DMS53 (cell line): ENCODE results near the gene NFX1.

Experiments used
- DNase-seq: peaks from one replicate; lab custom pipeline; 2025; lab: John Stamatoyannopoulos, UW

NFX1 gene

GRCh38 chr9:33290247-33291030 lies at the start of gene NFX1:
Gene NFX1, plus strand, starts transcription at chr9:33290516. Its CDS starts 57 bp downstream, at chr9:33290573.
- peak; percentile 99 for DNase-seq

GRCh38 chr9:33241298-33241697 lies 49.0 kb upstream of the NFX1 start:
- no peak for DNase-seq

- DNase-seq, result no peak
Measured at GRCh38 chr9:33242609-33243134, 47.6 kb upstream of the NFX1 start.

- DNase-seq, result no peak
Measured at GRCh38 chr9:33244137-33244784, 46.1 kb upstream of the NFX1 start.

- DNase-seq, result no peak
Measured at GRCh38 chr9:33245341-33245740, 45.0 kb upstream of the NFX1 start.

- no peak for DNase-seq
Measured at GRCh38 chr9:33246269-33246860, 44.0 kb upstream of the NFX1 start.

- DNase-seq, result no peak
Measured at GRCh38 chr9:33248606-33249005, 41.7 kb upstream of the NFX1 start.

- DNase-seq, result no peak
Measured at GRCh38 chr9:33249087-33249658, 41.1 kb upstream of the NFX1 start.

- no peak for DNase-seq
Measured at GRCh38 chr9:33249983-33250382, 40.3 kb upstream of the NFX1 start.

- no peak for DNase-seq
Measured at GRCh38 chr9:33250458-33250995, 39.8 kb upstream of the NFX1 start.

GRCh38 chr9:33254211-33254610 lies 36.1 kb upstream of the NFX1 start:
- no peak for DNase-seq

- DNase-seq, result no peak
Measured at GRCh38 chr9:33255014-33255413, 35.3 kb upstream of the NFX1 start.

- no peak for DNase-seq
Measured at GRCh38 chr9:33255471-33255870, 34.8 kb upstream of the NFX1 start.

GRCh38 chr9:33256236-33256635 lies 34.1 kb upstream of the NFX1 start:
- DNase-seq, result no peak

GRCh38 chr9:33257276-33257675 lies 33.0 kb upstream of the NFX1 start:
- no peak for DNase-seq

- no peak for DNase-seq
Measured at GRCh38 chr9:33260372-33260771, 29.9 kb upstream of the NFX1 start.

GRCh38 chr9:33263131-33264002 lies 26.9 kb upstream of the NFX1 start:
- DNase-seq, result peak; percentile 71

GRCh38 chr9:33264003-33264472 lies 26.3 kb upstream of the NFX1 start:
- peak; percentile 71 for DNase-seq

GRCh38 chr9:33264473-33265177 lies 25.7 kb upstream of the NFX1 start, which contains the start of the genes BAG1 and CHMP5:
Gene BAG1, minus strand, starts transcription at chr9:33264708.
Gene CHMP5, plus strand, starts transcription at chr9:33265049. Its CDS starts 30 bp downstream, at chr9:33265079.
- DNase-seq, result peak; percentile 99

GRCh38 chr9:33265211-33265865 lies 25.0 kb upstream of the NFX1 start:
- DNase-seq, result no peak
